Osteocyte (in vitro differentiated cells): Measurements from ENCODE around the gene COQ2. TPM values are rescaled to one million over a fixed set of nuclear protein-coding genes. Genes with fewer than 3 reads are reported as not detected.
"Not testable (repeated sequence)": the region's sequence is repeated elsewhere in the genome, so short reads cannot be mapped to it uniquely, and the experiment has no call there.

Source experiments
- DNase-seq: peaks from one replicate; pipeline ENCODE4 v3.0.0; 2021; ENCODE audit warnings: mixed read lengths; ENCODE audit not compliant: unreplicated experiment; ENCODE audit errors: extremely low spot score
- H3K27ac Mint-ChIP-seq: one replicate; pipeline ENCODE4 v1.8.0; 2021; ENCODE audit warnings: mild to moderate bottlenecking, mixed read lengths; ENCODE audit not compliant: unreplicated experiment
- H3K27me3 Mint-ChIP-seq: one replicate; pipeline ENCODE4 v1.8.0; 2021; ENCODE audit warnings: mixed read lengths; ENCODE audit not compliant: unreplicated experiment
- H3K36me3 Mint-ChIP-seq: one replicate; pipeline ENCODE4 v1.8.0; 2021; ENCODE audit warnings: mixed read lengths; ENCODE audit not compliant: unreplicated experiment
- H3K4me1 Mint-ChIP-seq: one replicate; pipeline ENCODE4 v1.8.0; 2021; ENCODE audit warnings: mixed read lengths; ENCODE audit not compliant: unreplicated experiment
- H3K4me3 Mint-ChIP-seq: one replicate; pipeline ENCODE4 v1.8.0; 2021; ENCODE audit warnings: mild to moderate bottlenecking, moderate library complexity, mixed read lengths; ENCODE audit not compliant: unreplicated experiment
- H3K9me3 Mint-ChIP-seq: one replicate; pipeline ENCODE4 v1.8.0; 2021; ENCODE audit warnings: mixed read lengths; ENCODE audit not compliant: unreplicated experiment
- total RNA-seq: library from RNA; stranded (reverse); gene quantifications from 2 replicates; pipeline ENCODE4 v1.2.1, GENCODE V29; 2021
- TF ChIP-seq, protein P1 (sequence below): fragments of 200-600 bp; sonication (generic); IDR thresholded peaks from 2 replicates; pipeline ENCODE4 v1.5.0; 2021; ENCODE audit warnings: antibody characterized with exemption, mild to moderate bottlenecking, moderate library complexity

Gene COQ2
- total RNA-seq, 1 donor from 2014 or later, result 13.1 TPM

GRCh38 chr4:83283181-83283580, 1.4 kb downstream of the COQ2 start:
- DNase-seq, result no peak
- no peak overlapping the region for H3K27ac Mint-ChIP-seq
- TF ChIP-seq, protein P1, sequence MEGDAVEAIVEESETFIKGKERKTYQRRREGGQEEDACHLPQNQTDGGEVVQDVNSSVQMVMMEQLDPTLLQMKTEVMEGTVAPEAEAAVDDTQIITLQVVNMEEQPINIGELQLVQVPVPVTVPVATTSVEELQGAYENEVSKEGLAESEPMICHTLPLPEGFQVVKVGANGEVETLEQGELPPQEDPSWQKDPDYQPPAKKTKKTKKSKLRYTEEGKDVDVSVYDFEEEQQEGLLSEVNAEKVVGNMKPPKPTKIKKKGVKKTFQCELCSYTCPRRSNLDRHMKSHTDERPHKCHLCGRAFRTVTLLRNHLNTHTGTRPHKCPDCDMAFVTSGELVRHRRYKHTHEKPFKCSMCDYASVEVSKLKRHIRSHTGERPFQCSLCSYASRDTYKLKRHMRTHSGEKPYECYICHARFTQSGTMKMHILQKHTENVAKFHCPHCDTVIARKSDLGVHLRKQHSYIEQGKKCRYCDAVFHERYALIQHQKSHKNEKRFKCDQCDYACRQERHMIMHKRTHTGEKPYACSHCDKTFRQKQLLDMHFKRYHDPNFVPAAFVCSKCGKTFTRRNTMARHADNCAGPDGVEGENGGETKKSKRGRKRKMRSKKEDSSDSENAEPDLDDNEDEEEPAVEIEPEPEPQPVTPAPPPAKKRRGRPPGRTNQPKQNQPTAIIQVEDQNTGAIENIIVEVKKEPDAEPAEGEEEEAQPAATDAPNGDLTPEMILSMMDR, result no peak
- peak overlapping the region; percentile 82 for H3K4me3 Mint-ChIP-seq
- H3K9me3 Mint-ChIP-seq, result no peaks in the 10 kb centered on the region
- H3K4me1 Mint-ChIP-seq, result peaks cover 28% of the 10 kb centered on the region
- H3K36me3 Mint-ChIP-seq, result no peaks in the 10 kb centered on the region
- H3K27me3 Mint-ChIP-seq, result no peaks in the 10 kb centered on the region

DNA sequence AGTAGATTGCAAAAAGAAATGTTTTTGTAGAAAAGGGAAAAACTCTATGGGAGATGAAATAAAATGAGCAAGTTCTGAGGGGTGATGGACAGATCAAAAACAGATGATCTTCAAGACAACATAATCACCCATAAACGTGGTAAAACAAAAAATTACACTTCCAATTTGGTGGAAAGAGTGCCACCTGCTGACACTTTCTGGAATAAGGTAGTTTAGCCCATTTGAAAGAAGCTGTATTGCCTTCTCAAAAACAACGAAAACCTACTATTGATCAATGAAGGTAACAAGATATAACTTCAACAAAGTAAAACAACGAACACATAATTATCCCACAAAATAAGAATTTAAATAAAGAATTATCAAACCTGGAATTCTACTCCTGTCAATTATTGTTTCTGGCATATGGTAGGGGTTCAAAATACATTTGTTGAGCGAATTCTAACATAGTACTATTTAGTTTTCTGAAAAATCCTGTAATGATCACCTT, 2.5 kb downstream of the COQ2 start:
- Mint-ChIP-seq H3K4me1 (peaks cover 28% of the 10 kb centered on the region), H3K9me3 (no peaks in the 10 kb centered on the region), H3K4me3 (peak overlapping the region; percentile 56), H3K27ac (peak overlapping the region; percentile 57), H3K27me3 (no peaks in the 10 kb centered on the region), H3K36me3 (no peaks in the 10 kb centered on the region)
- no peak for DNase-seq
- TF ChIP-seq, protein P1, result peak; percentile 82

DNA sequence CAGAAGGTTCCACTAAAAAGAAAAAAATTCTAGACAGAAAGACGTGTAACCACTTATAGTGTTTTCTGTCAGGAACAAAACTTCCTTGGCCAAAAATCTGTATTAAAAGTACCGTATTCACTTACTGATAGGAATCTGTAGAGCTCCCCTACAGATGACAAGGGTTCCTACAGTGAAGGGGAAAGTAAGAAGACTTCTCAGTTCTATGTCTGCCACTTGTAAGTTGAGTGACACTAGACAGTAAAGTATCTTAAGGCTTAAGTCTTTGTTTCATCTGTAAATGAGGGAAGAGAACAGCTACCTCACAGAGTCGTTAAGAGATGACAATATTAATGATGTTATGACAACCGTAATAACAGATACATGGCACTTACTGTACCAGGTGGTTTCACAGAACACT, 3.3 kb downstream of the COQ2 start:
- TF ChIP-seq, protein P1, result no peak
- Mint-ChIP-seq H3K36me3 (no peaks in the 10 kb centered on the region), H3K4me1 (peaks cover 28% of the 10 kb centered on the region), H3K4me3 (no peak overlapping the region), H3K27me3 (no peaks in the 10 kb centered on the region), H3K9me3 (no peaks in the 10 kb centered on the region), H3K27ac (no peak overlapping the region)
- DNase-seq, result no peak

DNA sequence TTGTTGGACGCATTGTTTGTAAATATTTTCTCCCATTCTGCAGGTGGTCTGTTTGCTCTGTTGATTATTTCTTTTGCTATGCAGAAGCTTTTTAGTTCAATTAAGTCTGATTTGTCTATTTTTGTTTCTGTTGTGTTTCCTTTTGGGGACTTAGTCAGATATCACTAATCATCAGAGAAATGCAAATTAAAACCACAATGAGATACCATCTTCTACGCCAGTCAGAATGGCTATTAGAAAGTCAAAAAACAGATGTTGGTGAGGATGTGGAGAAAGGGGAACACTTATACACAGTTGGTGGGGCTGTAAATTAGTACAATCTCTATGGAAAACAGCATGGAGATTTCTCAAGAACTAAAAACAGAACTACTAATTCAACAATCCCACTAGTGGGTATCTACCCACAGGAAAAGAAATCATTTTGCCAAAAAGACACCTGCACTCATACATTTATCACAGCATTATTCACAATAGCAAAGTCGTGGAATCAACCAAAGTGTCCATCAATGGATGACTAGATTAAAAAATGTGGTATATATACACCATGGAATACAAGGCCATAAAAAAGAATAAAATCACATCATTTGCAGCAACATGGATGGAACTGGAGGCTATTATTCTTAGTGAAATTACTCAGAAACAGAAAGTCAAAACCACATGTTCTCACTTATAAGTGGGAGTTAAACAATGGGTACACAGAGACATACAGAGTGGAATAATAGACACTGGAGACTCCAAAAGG, 8.1 kb downstream of the COQ2 start:
- Mint-ChIP-seq H3K4me3 (no peak overlapping the region), H3K36me3 (peaks cover 6% of the 10 kb centered on the region), H3K27ac (no peak overlapping the region), H3K27me3 (no peaks in the 10 kb centered on the region), H3K9me3 (no peaks in the 10 kb centered on the region), H3K4me1 (peaks cover 9% of the 10 kb centered on the region)
- DNase-seq, result no peak
- TF ChIP-seq, protein P1, result no peak

DNA sequence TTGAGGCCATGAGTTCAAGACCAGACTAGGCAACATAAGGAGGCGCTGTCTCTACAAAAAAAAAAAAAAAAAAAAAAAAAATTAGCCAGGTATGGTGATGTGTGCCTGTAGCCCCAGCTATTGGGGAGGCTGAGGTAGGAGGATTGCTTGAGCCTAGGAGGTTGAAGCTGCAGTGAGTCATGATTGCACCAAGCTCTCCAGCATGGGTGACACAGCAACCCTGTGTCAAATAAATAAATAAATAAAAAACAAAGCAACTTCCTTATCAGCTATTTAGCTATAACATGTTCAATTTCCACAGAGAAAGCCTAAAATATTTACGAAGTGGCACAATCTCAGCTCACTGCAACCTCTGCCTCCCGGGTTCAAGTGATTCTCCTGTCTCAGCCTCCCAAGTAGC, 10.7 kb downstream of the COQ2 start:
- H3K9me3 Mint-ChIP-seq, H3K4me3 Mint-ChIP-seq, DNase-seq, H3K4me1 Mint-ChIP-seq, H3K27me3 Mint-ChIP-seq, H3K27ac Mint-ChIP-seq: not testable (repeated sequence)
- H3K36me3 Mint-ChIP-seq, result peaks cover 11% of the 10 kb centered on the region
